Dedifferentiated amniotic fluid mesenchymal stem cell (primary cell): Measurements from ENCODE around the gene ASIC1.
"Not testable (repeated sequence)": the region's sequence is repeated elsewhere in the genome, so short reads cannot be mapped to it uniquely, and the experiment has no call there.

Experiments used
- DNase-seq: peaks from one replicate; pipeline ENCODE4 v3.0.0-alpha.2; 2016; ENCODE audit errors: extremely low spot score

Gene ASIC1

DNA sequence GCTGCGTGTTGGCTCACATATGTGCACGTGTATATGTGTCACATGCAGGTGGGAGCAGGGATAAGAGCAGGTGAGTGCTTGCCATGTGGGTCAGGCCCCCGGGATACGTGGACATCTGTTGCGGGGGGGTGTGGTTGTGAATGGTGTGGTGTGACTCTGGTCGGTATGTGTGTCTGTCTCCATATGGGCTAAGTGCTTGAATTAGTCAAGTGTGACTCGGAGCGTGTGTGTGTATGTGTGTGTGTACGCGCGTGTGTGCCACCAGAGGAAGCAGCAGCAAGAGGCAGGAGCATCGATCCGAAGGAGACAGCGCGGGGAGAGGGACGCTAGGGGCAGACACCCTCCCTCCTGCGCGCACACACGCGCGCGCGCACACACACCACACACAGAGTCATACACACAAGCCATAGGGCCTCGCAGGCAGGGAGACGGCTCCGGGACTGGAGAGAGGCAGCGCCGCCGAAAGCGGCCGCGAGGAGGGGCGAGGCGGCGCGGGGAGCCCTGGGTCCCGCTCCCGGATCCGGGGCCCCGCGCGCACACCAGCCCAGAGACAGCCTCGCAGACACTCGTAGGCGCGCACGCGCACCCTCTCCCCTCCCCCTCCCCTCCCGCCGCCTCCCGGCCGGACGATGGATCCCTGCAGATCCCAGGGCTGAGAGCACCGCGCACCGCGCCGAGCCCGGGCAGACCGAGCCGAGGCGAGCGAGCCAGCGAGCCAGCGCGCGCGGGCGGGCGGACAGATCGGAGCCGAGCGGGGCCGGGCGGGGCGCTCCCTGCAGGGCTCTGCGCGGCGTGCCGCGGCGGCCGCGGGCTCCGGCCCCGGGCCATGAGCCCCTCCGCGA, at the start of gene ASIC1:
TSS of gene ASIC1 (plus strand) at position 597 of the 842 bp plus-strand sequence. CDS start 1,171 bp downstream, outside the sequence.
- peak; percentile 28 for DNase-seq

DNA sequence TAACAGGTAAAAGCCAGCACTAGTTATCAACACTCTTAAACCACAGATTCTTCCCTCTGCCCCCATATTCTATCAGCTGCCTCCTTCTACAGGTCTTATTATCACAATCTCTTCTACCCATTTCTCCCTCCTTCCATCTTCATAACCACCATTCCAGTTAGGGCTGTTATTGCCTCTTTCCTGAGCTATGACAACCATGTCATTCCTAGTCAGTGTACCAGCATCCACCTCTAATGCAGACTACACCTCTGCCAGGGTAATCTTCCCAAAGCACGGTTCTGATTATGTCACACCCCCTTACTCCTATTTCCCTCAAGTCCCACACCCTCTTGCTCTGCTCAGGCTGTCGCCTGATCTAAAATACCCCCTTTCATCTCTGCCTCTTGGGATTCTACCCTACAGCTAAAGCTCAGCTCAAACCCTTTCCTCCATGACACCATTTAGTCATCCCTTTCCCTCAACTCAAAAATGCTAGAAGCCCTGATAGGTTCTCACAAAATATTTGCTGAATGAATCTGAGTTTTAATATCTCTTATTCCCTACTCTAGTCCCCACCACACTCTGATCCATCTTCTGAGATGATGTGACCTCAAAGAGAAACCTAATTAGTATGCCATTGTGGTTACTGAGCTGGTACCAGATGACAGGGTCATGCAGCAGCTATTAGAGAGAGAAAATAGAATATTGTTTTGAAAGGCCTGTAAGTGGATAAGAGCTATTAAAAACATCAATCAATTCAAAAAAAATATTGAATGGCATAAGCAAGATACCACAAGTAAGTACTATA, 43.8 kb upstream of the ASIC1 start:
- no peak for DNase-seq

DNA sequence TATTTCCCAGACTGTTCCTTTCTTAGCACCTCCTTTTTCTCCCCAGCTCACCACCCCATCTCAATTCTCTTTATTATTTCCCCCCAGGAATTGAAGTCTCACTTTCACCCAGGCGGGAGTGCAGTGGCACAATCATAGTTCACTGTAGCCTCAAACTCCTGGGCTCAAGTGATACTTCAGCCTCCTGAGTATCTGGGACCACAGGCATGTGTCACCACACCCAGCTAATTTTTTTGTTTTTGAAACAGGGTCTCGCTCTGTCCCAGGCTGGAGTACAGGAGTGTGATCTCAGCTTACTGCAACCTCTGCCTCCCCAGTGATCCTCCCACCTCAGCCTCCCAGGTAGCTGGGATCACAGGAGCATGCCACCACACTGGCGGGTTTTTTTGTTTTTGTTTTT, 43.1 kb upstream of the ASIC1 start:
- DNase-seq: no peak

DNA sequence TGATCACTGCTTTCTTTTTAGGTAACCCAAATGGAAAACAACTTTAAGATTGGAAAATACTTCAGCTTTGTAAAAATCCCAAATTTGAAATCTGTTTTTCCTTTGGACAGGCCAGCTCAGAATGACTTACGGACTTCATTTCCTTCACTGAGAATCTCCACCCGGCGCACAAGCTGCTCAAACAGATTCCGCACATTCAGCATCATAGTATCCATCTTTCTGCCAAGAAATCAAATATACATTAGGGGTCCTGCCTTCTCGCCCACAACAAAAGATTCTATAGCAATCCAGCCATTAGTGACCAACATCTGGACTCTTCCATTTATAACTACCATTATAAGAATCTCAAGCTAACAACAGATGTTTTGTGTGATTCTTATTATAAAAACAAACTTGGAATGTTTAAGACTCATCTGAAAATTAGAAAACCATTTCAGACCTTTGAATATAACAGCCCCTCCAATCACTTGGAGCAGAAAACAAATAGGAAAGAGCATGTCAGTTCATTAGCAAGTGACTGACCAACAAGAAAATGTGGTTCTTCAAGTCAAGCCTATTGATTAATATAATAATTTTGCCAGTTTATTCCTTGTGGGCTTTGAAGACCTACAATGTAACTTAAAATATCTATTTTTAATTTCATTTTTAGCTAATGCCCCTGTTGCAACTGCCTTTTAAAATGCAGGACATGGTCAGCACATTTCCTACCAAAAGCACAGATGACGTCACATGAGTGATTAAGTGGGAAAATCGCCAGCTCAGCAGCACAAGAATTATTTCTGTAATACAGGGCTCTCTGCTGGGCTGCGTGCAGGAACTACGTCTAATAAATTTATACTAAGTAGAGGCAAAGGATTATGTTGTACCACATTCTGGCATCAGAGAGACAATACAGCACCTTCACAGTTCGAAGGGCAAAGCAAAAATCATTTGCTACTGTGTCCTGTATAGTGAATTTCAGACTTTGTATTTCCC, 40.6 kb upstream of the ASIC1 start:
- DNase-seq: no peak

DNA sequence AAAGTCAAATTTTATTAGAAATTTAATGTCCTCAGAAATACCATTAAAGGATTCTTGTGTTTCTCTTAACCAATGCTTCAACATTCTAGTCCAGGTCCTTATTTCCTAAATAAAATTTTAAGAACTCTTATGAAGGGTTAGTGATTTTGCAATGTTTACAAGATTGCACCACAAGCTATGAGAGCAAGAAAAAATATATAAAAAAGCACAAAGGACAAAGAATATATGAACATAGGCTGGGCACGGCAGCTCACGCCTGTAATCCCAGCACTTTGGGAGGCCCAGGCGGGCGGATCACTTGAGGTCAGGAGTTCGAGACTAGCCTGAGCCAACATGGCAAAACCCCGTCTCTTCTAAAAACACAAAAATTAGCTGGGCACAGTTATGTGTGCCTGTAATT, 39.8 kb upstream of the ASIC1 start:
- no peak for DNase-seq

DNA sequence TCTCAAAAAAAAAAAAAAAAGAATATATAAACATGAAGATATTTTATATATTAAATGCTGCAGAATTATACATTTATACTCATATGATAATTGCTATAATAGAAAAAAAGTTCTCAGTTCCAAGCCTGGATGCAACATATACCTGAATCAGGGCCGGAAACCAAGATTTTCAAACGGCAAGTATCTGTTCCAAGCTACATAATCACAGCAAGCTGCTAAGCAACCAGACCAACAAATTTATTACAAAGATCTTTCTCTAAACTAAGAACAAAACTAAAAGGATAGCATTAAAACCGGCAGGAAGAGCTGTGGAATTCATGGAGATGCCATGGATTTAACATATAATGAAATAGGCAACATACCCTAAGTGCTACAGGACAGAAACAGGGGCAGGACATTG, 39.2 kb upstream of the ASIC1 start:
- no peak for DNase-seq

DNA sequence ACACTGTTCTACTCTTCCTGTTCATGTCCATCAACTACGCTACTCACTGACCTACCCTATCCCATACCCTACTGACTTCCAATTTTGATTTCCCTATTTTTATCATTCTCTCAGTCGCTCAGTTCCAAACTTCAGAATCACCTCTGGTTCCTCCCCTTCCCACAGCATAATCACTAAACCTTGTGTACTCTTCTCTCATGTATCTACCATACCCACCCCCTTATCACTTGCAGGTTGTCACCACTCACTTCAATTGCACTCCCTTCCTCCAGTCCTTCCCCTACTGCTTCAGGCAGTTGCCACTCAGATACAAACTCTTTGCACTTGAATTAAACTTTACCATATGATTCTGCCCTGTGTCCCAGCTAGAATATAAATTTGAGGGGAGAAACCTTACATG, 38.4 kb upstream of the ASIC1 start:
- DNase-seq: no peak

DNA sequence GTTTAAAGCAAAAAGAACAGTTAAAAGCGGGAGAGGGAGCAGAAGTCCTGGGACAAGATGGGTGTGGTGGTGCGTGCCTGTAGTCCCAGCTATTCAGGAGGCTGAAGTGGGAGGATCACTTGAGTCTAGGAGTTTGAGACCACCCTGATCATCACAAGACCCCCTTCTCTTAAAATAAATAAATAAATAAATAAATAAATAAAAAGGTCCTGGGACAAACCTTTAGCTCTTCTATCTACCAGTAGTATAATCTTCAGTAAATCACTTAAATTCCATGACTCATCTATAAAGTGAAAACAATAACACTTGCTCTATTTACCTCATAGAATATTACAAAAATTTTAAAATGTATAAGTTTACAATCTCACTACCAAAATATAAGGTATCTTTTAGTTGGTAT, 37.9 kb upstream of the ASIC1 start:
- no peak for DNase-seq

DNA sequence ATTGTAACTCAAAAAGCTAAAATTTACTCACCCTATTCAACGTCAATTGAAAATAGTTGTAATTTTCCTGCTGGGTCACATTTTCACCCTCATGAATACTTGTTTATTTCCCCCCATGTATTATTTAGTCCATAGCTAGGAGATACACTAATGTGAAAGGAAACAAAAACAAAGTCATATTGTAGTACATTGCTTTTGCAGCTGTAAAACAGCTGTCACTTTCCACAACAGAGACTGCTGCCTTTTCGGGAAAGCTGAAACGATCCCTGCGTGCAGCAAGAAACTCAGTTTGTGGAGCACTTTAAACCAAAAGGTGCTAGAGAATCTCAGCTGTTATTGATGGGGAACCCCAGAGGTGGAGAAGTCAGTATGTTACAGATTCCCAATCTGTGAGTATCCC, 36.4 kb upstream of the ASIC1 start:
- no peak for DNase-seq

DNA sequence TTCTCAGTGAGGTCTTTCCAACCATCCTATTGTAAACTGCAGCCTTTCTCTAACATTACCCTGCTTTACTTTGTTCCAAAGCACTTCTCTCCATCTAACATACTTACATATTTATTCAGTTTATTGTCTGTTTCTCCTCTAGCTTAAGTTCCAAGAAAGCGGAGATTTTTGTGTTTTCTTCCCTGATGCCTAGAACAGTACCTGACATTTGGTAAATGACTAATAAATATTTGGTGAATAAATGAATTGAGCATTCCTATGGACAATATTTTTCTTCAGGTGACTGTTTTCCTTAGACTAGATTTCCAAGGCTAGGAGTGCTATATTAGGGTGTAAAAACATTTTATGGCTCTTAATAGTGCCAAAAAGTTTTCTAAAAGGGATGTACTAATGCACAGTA, 34.5 kb upstream of the ASIC1 start:
- DNase-seq: no peak

DNA sequence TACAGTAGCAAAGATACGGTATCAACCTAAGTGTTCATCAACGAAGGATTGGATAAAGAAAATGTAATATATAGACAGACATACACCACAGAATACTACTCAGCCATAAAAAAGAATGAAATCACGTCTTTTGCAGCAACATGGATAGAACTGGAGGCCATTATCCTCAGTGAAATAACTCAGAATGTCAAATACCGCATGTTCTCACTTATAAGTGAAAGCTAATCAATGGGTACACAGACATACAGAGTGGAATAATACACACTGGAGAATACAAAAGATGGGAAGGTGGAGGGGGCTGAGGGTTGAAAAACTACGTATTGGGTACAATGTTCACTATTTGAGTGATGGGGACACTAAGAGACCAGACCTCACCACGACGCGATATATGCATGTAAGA, 33.2 kb upstream of the ASIC1 start:
- no peak for DNase-seq

DNA sequence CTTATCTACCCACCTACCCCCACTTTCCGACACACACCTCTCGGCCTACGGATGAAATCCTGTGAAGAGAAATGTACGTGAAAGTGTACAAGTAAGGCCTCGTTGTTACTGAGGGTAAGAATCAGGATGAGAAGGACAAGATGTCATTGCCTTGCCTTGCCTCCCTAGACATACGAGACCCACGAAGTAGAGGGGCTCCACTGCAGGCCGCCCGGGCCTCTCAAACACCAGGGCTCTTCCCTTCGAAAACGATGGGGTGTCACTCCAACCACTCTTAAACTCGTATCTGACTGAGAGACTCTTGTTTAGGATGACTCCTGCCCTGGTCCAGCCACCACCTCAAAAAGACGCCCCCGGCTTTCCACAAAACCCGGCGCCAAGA, 32.6 kb upstream of the ASIC1 start:
- no peak for DNase-seq

DNA sequence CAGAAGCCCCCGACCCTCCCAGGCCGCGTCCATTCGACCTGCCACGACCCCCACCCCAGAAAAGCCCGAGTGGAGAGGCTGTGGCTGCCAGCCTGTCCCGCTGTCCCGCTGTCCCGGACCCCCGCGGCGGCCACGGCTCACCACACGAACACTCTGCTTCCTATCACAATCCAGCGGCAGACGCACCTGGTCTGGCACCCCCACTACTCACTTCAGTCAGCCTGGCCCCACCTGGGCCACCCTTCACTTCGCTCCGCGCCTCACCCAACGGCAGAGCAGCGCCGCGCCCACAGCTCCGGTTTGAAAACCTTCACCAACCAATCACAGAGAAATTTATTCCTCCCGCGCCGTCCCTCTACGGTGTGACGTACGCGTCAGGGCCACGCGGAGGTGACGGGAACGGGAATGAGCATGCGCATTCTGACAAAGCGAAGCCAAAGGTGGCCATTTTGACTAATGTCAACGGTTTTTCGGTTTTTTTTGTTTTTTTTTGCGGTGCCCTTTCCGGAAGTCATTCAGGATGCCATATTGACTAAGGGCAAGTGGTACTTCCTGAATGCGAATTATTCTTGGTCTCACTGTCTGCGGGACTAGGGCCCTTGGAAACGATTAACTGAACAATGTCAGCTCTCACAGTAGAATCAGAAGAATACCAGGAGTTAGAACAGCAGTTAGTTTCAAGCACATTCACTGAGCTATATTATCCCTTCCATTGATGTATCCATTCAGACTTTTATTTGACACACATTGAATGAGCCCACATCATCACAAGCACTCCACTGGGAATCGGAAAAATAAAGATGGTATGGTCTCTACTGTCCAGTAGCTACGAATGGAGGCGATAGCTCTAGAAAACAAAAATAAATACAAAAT, 32.0 kb upstream of the ASIC1 start, which contains the start of gene RACGAP1:
TSS of gene RACGAP1 (minus strand) at position 308 of the 873 bp plus-strand sequence. CDS start 8,779 bp downstream, outside the sequence.
- DNase-seq: peak; percentile 98

DNA sequence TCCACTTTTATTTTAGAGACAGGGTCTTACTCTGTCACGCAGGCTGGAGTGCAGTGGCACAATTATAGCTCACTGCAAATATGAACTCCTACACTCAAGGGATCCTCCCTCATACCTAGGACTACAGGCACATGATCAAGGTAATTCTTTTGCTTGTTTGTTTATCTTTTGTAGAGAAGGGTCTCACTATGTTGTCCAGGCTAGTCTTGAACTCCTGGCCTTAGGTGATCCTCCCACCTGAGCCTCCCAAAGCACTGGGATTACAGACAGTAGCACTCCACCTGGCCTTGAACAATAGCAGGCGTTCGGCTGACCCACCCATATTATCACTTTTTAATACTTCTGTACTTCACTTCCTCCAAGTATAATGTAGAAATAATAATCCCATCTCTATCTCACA, 30.7 kb upstream of the ASIC1 start:
- DNase-seq: no peak

DNA sequence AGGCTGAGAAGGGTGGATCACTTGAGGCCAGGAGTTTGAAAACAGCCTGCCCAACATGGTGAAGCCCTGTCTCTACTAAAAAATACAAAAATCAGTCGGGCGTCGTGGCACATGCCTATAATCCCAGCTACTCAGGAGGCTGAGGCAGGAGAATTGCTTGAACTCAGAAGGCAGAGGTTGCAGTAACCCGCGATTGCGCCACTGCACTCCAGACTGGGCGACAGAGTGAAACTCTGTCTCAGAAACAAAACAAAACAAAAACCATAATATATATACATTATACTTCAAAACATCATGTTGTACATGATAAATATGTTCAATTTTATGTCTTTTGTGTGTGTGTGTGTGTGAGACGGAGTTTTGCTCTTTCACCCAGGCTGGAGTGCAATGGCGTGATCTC, 26.9 kb upstream of the ASIC1 start:
- DNase-seq: not testable (repeated sequence)

DNA sequence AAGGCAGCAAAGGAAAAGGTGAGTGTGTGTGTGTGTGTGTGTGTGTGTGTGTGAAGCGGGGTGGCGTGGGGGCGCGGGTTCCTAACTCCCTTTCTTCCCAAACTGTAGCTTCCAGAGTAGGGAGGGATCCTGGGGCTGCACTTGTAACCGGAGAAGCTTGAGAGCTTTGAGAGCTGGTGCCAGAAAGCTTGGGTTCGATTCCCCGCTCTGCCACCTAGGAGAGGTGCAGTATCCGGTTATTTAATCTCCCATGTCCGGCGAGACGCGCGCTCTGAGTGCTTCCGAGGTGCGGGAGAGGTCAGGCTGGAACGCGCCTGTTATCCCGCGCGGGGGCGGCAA, 24.9 kb upstream of the ASIC1 start:
- no peak for DNase-seq

DNA sequence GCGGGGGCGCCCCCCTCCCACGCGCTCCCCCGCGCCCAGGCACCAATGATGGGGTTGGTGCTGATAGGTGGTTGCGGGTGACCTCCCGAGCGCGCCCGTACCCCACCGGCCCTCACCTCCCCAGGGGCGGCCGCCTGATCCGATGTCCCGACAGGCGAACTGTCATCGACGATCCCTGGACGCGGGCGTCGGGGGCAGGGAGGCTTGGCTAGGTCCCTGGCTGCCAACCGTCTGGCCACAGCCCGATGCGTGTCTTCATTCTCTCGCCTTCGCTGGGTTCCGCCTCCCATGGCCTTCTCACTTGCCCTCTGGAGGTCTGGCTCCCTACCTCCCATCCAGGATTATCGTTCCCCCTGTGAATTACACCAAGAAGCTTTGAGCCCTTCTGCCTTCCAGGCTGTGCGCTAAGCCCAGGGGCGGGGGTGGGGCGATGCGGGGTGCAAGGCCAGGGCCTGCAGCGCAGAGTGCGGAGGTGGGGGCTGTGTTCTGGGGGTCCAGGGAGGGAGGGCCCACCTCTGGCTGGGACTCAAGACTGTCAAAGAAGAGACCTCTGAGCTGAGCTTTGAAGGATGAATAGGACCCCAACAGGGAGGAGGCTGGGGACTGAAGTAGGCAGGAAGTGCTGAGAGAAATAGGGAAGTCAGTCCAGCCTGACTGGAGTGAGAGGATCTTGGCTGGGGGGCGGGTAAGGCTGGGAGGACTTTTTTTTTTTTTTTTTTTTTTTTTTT, 24.4 kb upstream of the ASIC1 start:
- no peak for DNase-seq

DNA sequence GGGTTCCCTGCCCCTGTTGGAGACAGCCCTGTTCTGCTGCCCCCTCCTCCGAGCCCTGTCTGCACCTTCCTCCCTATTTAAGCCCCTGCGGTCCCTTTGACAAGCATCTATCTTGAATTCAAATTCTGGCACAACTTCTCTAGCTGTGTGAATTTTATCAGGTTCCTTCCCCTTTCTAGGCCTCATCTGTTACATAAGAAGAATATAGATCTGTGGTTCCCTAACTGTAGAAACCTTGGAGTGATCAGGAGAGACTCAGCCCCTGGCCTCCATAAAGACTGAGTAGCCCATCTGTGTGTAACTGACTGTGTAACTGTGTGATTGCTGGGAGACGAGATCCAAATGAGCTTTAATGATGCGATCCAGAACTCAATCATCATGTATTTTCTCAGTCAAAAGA, 19.1 kb upstream of the ASIC1 start:
- DNase-seq: no peak

DNA sequence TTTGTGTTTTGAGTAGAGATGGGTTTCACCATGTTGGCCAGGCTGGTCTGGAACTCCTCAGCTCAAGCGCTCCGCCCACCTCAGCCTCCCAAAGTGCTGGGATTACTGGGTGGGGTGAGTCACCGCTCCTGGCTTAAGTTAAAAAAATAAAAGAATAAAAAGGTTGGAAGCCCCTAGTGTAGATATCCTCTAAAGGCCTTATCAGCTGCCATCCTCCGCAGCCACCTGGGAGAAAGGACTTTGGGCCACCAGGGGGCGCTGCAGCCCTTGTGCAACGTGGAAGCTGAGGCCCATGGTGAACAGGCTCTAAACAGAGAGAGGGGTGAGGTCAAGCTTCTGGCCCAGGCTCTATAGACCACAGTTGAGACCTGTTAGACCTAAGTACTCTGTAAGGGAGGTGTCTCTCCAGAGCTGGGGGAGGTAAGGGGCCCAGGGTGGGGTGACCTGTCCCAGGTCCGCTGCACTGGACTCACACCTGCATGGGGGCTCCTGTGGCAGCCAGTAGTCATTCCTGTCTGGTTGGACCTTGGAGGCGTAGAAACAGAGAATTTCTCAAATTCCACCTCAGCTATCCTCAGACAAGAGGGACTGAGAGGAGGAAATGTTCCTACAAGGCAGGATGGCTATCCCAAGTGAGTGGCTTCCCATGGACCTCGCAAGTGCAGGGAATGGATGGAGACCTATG, 18.1 kb upstream of the ASIC1 start:
- no peak for DNase-seq

DNA sequence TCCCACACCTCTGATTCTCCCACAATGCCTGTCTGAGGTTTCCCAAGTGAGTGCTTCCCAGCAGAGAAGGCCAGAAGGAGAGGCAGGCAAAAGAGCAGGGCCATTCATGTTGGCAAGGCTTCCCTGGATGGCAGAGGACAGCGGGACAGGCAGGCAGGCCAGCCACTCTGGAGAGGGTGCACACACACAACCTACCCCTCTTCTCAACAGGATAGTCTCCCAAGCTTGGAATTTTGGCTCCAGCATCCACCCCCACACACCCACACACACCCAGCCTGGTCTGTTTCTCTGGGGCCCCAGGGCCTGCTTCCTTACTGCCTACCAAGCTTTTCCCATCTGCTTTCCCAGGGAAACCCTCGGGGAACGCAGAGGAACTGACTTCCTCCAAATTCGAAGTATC, 16.7 kb upstream of the ASIC1 start:
- DNase-seq: no peak
